ENCODE results near the gene MDGA2. TPM values are rescaled to one million over a fixed set of nuclear protein-coding genes. Genes with fewer than 3 reads are reported as not detected.

MDGA2 gene
- total RNA-seq, 1 donor from 2014 or later: 0.39 TPM

DNA sequence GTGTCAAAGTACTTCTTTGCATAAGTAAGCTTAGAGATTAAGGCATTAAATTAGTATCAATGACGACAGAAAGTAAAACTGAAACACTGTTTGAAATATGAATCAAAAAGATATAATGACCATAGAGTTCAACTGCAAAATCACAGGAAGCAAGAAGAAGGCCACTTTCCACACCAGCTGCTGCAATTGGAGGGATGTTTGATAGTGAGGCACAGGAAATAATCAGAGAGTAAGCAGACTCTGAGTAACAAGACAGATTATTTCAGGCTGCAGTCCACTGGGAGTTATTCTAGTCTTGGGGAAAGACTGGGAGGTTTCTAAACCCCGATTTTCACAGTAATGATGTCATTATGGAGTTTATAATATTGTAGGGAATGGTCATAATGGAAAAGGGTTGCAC is 12.9 kb downstream of the MDGA2 start:
- no peak overlapping the region for H3K27ac Mint-ChIP-seq (ENCODE audit: unreplicated experiment)
- no peak overlapping the region for H3K4me3 Mint-ChIP-seq (ENCODE audit: unreplicated experiment)
- DNase-seq: no peak
- peaks cover 3% of the 10 kb centered on the region for H3K27me3 Mint-ChIP-seq (ENCODE audit: unreplicated experiment)
- no peaks in the 10 kb centered on the region for H3K36me3 Mint-ChIP-seq (ENCODE audit: unreplicated experiment)
- TF ChIP-seq, protein P1, sequence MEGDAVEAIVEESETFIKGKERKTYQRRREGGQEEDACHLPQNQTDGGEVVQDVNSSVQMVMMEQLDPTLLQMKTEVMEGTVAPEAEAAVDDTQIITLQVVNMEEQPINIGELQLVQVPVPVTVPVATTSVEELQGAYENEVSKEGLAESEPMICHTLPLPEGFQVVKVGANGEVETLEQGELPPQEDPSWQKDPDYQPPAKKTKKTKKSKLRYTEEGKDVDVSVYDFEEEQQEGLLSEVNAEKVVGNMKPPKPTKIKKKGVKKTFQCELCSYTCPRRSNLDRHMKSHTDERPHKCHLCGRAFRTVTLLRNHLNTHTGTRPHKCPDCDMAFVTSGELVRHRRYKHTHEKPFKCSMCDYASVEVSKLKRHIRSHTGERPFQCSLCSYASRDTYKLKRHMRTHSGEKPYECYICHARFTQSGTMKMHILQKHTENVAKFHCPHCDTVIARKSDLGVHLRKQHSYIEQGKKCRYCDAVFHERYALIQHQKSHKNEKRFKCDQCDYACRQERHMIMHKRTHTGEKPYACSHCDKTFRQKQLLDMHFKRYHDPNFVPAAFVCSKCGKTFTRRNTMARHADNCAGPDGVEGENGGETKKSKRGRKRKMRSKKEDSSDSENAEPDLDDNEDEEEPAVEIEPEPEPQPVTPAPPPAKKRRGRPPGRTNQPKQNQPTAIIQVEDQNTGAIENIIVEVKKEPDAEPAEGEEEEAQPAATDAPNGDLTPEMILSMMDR (IDR thresholded peaks at IDR 0.05; ENCODE audit: partially characterized antibody, unreplicated experiment): no peak
- H3K4me1 Mint-ChIP-seq (ENCODE audit: low read depth, unreplicated experiment): no peaks in the 10 kb centered on the region
- no peaks in the 10 kb centered on the region for H3K9me3 Mint-ChIP-seq (ENCODE audit: unreplicated experiment)

DNA sequence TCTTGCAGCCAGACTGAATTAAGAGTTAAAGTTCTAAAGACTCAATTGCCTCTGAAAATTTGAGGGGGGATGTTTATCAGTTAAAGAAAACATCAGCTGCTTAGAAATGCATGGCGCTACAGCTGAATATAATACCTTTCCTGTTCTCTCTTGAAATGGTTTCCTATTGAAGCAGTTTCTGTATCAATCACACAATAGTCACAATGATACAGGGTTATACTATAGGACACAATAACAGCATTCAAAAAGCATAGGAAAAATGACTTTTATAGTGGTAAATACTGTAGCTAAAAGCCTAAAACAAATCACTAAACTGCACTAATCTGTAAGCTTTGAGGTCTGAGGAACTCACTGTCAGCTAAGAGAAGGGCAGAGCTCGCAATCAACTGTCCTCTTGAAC is 15.2 kb downstream of the MDGA2 start:
- no peak overlapping the region for H3K4me3 Mint-ChIP-seq (ENCODE audit: unreplicated experiment)

DNA sequence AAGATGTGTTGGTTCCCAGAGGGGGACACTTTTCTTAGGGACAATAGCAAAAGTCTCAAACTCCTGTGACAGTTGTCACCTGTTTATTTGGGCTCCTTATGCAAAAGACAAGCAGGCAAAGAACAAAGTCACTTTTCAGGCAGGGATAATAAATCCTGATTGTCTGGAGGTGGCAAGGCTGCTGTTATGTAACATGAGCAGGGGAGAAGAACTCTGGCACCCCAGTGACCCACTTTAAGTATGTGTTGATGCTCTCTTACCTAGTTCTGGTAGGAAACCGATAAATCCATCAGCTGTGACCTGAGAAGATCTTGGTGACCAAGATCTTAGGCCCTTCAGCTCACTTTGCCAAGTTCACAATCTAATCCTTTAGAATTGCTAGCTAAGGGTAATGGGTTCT is 17.4 kb downstream of the MDGA2 start:
- Mint-ChIP-seq H3K4me3 (ENCODE audit: unreplicated experiment) (no peak overlapping the region), H3K9me3 (ENCODE audit: unreplicated experiment) (no peaks in the 10 kb centered on the region), H3K27me3 (ENCODE audit: unreplicated experiment) (no peaks in the 10 kb centered on the region), H3K36me3 (ENCODE audit: unreplicated experiment) (no peaks in the 10 kb centered on the region), H3K4me1 (ENCODE audit: low read depth, unreplicated experiment) (no peaks in the 10 kb centered on the region), H3K27ac (ENCODE audit: unreplicated experiment) (no peak overlapping the region)
- TF ChIP-seq, protein P1 (IDR thresholded peaks at IDR 0.05; ENCODE audit: partially characterized antibody, unreplicated experiment): no peak
- DNase-seq: no peak

More for the DNA sequence above, 15.2 kb downstream of the MDGA2 start:
- H3K27ac Mint-ChIP-seq (ENCODE audit: unreplicated experiment): no peak overlapping the region
- H3K9me3 Mint-ChIP-seq (ENCODE audit: unreplicated experiment): no peaks in the 10 kb centered on the region
- H3K27me3 Mint-ChIP-seq (ENCODE audit: unreplicated experiment): no peaks in the 10 kb centered on the region
- TF ChIP-seq, protein P1 (IDR thresholded peaks at IDR 0.05; ENCODE audit: partially characterized antibody, unreplicated experiment): no peak
- no peaks in the 10 kb centered on the region for H3K36me3 Mint-ChIP-seq (ENCODE audit: unreplicated experiment)
- H3K4me1 Mint-ChIP-seq (ENCODE audit: low read depth, unreplicated experiment): no peaks in the 10 kb centered on the region
- DNase-seq: no peak

DNA sequence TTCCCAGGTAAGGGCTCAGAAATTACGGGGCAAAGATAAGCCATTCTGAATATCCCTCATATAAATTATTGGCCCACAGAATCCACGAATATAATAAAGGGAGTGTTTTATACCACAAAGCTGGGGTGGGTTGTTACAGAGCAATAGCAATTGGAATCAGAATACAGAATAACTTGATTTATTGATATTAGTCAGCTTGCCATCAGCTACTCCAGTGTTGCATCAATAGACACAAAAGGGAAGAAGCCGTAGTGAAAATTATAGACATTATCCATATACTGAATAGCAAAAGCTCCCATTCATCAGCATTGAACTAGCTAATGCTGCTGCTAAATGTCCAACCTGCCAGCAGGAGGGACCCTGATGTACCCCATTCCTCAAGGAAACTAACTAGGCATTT is 18.3 kb downstream of the MDGA2 start:
- TF ChIP-seq, protein P1 (IDR thresholded peaks at IDR 0.05; ENCODE audit: partially characterized antibody, unreplicated experiment): no peak
- Mint-ChIP-seq H3K36me3 (ENCODE audit: unreplicated experiment) (no peaks in the 10 kb centered on the region), H3K27ac (ENCODE audit: unreplicated experiment) (no peak overlapping the region), H3K9me3 (ENCODE audit: unreplicated experiment) (no peaks in the 10 kb centered on the region), H3K27me3 (ENCODE audit: unreplicated experiment) (no peaks in the 10 kb centered on the region), H3K4me3 (ENCODE audit: unreplicated experiment) (no peak overlapping the region), H3K4me1 (ENCODE audit: low read depth, unreplicated experiment) (no peaks in the 10 kb centered on the region)
- no peak for DNase-seq

DNA sequence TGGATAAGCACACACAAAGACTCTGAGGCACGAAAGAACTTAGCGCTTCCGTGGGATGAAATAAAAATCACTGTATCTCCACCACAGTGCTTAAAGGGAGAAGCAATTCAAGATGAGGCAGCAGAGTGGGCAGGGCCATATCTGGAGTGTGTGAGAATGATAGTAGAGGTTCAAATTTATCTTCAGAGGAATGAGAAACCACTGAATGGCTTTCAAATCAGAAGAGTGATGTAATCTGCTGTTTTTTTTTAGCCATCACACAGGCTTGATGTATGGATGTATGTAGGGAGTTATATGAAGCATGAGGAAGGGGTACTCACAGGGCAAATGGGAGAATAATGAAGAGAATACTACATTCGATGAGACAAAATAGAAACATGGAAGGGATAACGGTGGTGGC is 24.1 kb downstream of the MDGA2 start:
- H3K27ac Mint-ChIP-seq (ENCODE audit: unreplicated experiment): no peak overlapping the region
- no peaks in the 10 kb centered on the region for H3K27me3 Mint-ChIP-seq (ENCODE audit: unreplicated experiment)
- no peaks in the 10 kb centered on the region for H3K36me3 Mint-ChIP-seq (ENCODE audit: unreplicated experiment)
- TF ChIP-seq, protein P1 (IDR thresholded peaks at IDR 0.05; ENCODE audit: partially characterized antibody, unreplicated experiment): no peak
- H3K9me3 Mint-ChIP-seq (ENCODE audit: unreplicated experiment): no peaks in the 10 kb centered on the region
- no peak for DNase-seq
- no peak overlapping the region for H3K4me3 Mint-ChIP-seq (ENCODE audit: unreplicated experiment)
- no peaks in the 10 kb centered on the region for H3K4me1 Mint-ChIP-seq (ENCODE audit: low read depth, unreplicated experiment)
